Hepatocyte (in vitro differentiated cells): ENCODE data around the gene PTH2R. TPM values are rescaled to one million over a fixed set of nuclear protein-coding genes. Genes with fewer than 3 reads are reported as not detected.
"Not testable (repeated sequence)": the region's sequence is repeated elsewhere in the genome, so short reads cannot be mapped to it uniquely, and the experiment has no call there.

ENCODE experiments used
- DNase-seq: peaks from one replicate; pipeline ENCODE4 v3.0.0-alpha.2; 2016; ENCODE audit warnings: low spot score
- H2AFZ ChIP-seq: fragments of 200-600 bp; sonication (generic); 2 replicates; pipeline ENCODE4 v1.6.0; 2016; ENCODE audit warnings: antibody characterized with exemption, mild to moderate bottlenecking
- H3K27ac ChIP-seq: fragments of 200-600 bp; sonication (generic); 2 replicates; pipeline ENCODE4 v1.5.1; 2016; ENCODE audit warnings: mild to moderate bottlenecking
- H3K27me3 ChIP-seq: fragments of 200-600 bp; sonication (generic); 2 replicates; pipeline ENCODE4 v1.6.1; 2016
- H3K36me3 ChIP-seq: fragments of 200-600 bp; sonication (generic); replicated peaks from 2 replicates; pipeline ENCODE4 v1.5.1; 2016; ENCODE audit warnings: low read depth; ENCODE audit not compliant: insufficient read depth
- H3K4me1 ChIP-seq: fragments of 200-600 bp; sonication (generic); 2 replicates; pipeline ENCODE4 v1.5.1; 2016; ENCODE audit warnings: mild to moderate bottlenecking, moderate library complexity; ENCODE audit not compliant: insufficient read depth
- H3K4me2 ChIP-seq: fragments of 200-600 bp; sonication (generic); 2 replicates; pipeline ENCODE4 v1.6.0; 2016
- H3K4me3 ChIP-seq: fragments of 200-600 bp; sonication (generic); 2 replicates; pipeline ENCODE4 v1.5.1; 2016; ENCODE audit warnings: mild to moderate bottlenecking
- H3K79me2 ChIP-seq: fragments of 200-600 bp; sonication (generic); 2 replicates; pipeline ENCODE4 v1.6.0; 2017; ENCODE audit warnings: mild to moderate bottlenecking
- H3K9me2 ChIP-seq: fragments of 200-600 bp; sonication (generic); replicated peaks from 2 replicates; pipeline ENCODE4 v1.6.0; 2017; ENCODE audit warnings: mild to moderate bottlenecking; ENCODE audit not compliant: insufficient read depth
- H3K9me3 ChIP-seq: fragments of 200-600 bp; sonication (generic); 2 replicates; pipeline ENCODE4 v1.5.1; 2016; ENCODE audit warnings: low read depth, mild to moderate bottlenecking
- H4K20me1 ChIP-seq: fragments of 200-600 bp; sonication (generic); 2 replicates; pipeline ENCODE4 v1.6.0; 2016; ENCODE audit warnings: mild to moderate bottlenecking; ENCODE audit not compliant: insufficient read depth, poor library complexity, severe bottlenecking
- CTCF ChIP-seq: fragments of 200-600 bp; sonication (generic); IDR thresholded peaks from 2 replicates; pipeline ENCODE4 v1.5.1; 2016; ENCODE audit warnings: antibody characterized with exemption, mild to moderate bottlenecking; ENCODE audit not compliant: poor library complexity
- EZH2 ChIP-seq: fragments of 200-600 bp; sonication (generic); IDR thresholded peaks from 2 replicates; pipeline ENCODE4 v1.6.1; 2016; ENCODE audit warnings: antibody characterized with exemption, mild to moderate bottlenecking, borderline replicate concordance
- EZH2phosphoT487 ChIP-seq: fragments of 200-600 bp; sonication (generic); IDR thresholded peaks from one replicate; pipeline ENCODE4 v1.6.1; 2018; ENCODE audit warnings: antibody characterized with exemption, mild to moderate bottlenecking, low read depth, moderate library complexity; ENCODE audit not compliant: unreplicated experiment, severe bottlenecking
- whole genome bisulfite sequencing: methylation state at CpG from one replicate; pipeline ENCODE4 v1.1.6; 2016; ENCODE audit warnings: low lambda C conversion rate; ENCODE audit errors: missing lambda C conversion rate; 5-methylcytosine and 5-hydroxymethylcytosine counted together
- polyA plus RNA-seq: library from polyadenylated mRNA; unstranded; fragments of >200 nt; fragmentation: Nextera tagmentation; extraction: Ambion mirVana; gene quantifications from 2 replicates; pipeline ENCODE4 v1.2.1, GENCODE V29; 2016
- total RNA-seq: library from RNA; depleted of rRNA; stranded (reverse); fragments of >200 nt; gene quantifications from 2 replicates; pipeline ENCODE4 v1.2.3, GENCODE V29; 2014

PTH2R gene
- total and polyA plus RNA-seq, 2 experiments from 2014 or later, result not detected

- Histone ChIP-seq H3K9me2 (no peaks in the 10 kb centered on the region), H3K4me3 (no peak overlapping the region), H3K4me2 (no peak overlapping the region), H3K4me1 (no peaks in the 10 kb centered on the region), H2AFZ (no peak overlapping the region), H3K79me2 (no peaks in the 10 kb centered on the region), H4K20me1 (no peaks in the 10 kb centered on the region), H3K9me3 (no peaks in the 10 kb centered on the region), H3K27me3 (no peaks in the 10 kb centered on the region), H3K27ac (no peak overlapping the region), H3K36me3 (no peaks in the 10 kb centered on the region)
- TF ChIP-seq EZH2phosphoT487 (no peak), EZH2 (no peak), CTCF (no peak)
- no peak for DNase-seq
Measured at GRCh38 chr2:208509586-208509985, 103.0 kb downstream of the PTH2R start.

- Histone ChIP-seq H3K79me2 (no peaks in the 10 kb centered on the region), H3K27me3 (no peaks in the 10 kb centered on the region), H3K27ac (no peak overlapping the region), H3K9me2 (no peaks in the 10 kb centered on the region), H3K9me3 (no peaks in the 10 kb centered on the region), H3K4me1 (no peaks in the 10 kb centered on the region), H3K4me2 (no peak overlapping the region), H2AFZ (no peak overlapping the region), H3K4me3 (no peak overlapping the region), H3K36me3 (no peaks in the 10 kb centered on the region), H4K20me1 (no peaks in the 10 kb centered on the region)
- no peak for DNase-seq
- 90% methylated on average over 3 of the region's 3 CpGs for WGBS
- TF ChIP-seq CTCF, result no peak
- TF ChIP-seq EZH2, result no peak
- no peak for TF ChIP-seq EZH2phosphoT487
Measured at GRCh38 chr2:208511016-208511415, 104.4 kb downstream of the PTH2R start.

GRCh38 chr2:208511573-208511972, 105.0 kb downstream of the PTH2R start:
- Histone ChIP-seq H3K9me3 (no peaks in the 10 kb centered on the region), H3K36me3 (no peaks in the 10 kb centered on the region), H3K4me2 (no peak overlapping the region), H3K27ac (no peak overlapping the region), H3K27me3 (no peaks in the 10 kb centered on the region), H2AFZ (no peak overlapping the region), H3K79me2 (no peaks in the 10 kb centered on the region), H3K9me2 (no peaks in the 10 kb centered on the region), H3K4me3 (no peak overlapping the region), H3K4me1 (no peaks in the 10 kb centered on the region), H4K20me1 (no peaks in the 10 kb centered on the region)
- TF ChIP-seq EZH2, result no peak
- no peak for TF ChIP-seq CTCF
- TF ChIP-seq EZH2phosphoT487, result no peak
- no peak for DNase-seq
- 74% methylated on average over 1 of the region's 1 CpG for WGBS

GRCh38 chr2:208515099-208515498, 108.5 kb downstream of the PTH2R start:
- H3K4me1 ChIP-seq, result no peaks in the 10 kb centered on the region
- no peaks in the 10 kb centered on the region for H3K27me3 ChIP-seq
- TF ChIP-seq CTCF (no peak), EZH2phosphoT487 (no peak), EZH2 (no peak)
- no peaks in the 10 kb centered on the region for H3K36me3 ChIP-seq
- H3K27ac ChIP-seq, result no peak overlapping the region
- no peak overlapping the region for H3K4me3 ChIP-seq
- H3K79me2 ChIP-seq, result no peaks in the 10 kb centered on the region
- no peak overlapping the region for H2AFZ ChIP-seq
- no peak for DNase-seq
- H4K20me1 ChIP-seq, result no peaks in the 10 kb centered on the region
- H3K9me3 ChIP-seq, result no peaks in the 10 kb centered on the region
- H3K4me2 ChIP-seq, result no peak overlapping the region
- H3K9me2 ChIP-seq, result no peaks in the 10 kb centered on the region
- 92% methylated on average over 1 of the region's 1 CpG for WGBS

GRCh38 chr2:208523069-208523468, 116.5 kb downstream of the PTH2R start:
- H3K4me2 ChIP-seq, H4K20me1 ChIP-seq, H3K27me3 ChIP-seq, H3K4me3 ChIP-seq, H3K4me1 ChIP-seq, H3K36me3 ChIP-seq, H3K79me2 ChIP-seq, H3K9me2 ChIP-seq, H3K9me3 ChIP-seq, H2AFZ ChIP-seq, DNase-seq, H3K27ac ChIP-seq: not testable (repeated sequence)

GRCh38 chr2:208525165-208525564, 118.6 kb downstream of the PTH2R start:
- not testable (repeated sequence) for H4K20me1 ChIP-seq, H3K79me2 ChIP-seq, DNase-seq, H3K27ac ChIP-seq, H3K4me2 ChIP-seq, H3K9me3 ChIP-seq, H3K27me3 ChIP-seq, H3K9me2 ChIP-seq, H2AFZ ChIP-seq, H3K36me3 ChIP-seq, H3K4me1 ChIP-seq, H3K4me3 ChIP-seq
- WGBS, result 72% methylated on average over 6 of the region's 6 CpGs
